VCaP (cell line): ENCODE results near the gene HRH4.

Experiments
- H3K27ac ChIP-seq: fragments of 450-650 bp; 2 replicates; pipeline ENCODE4 v1.5.1; 2017
- TF ChIP-seq, protein P1 (sequence below): fragments of 450-650 bp; conservative IDR thresholded peaks from 2 replicates; pipeline ENCODE4 v1.5.1; 2017; ENCODE audit warnings: mild to moderate bottlenecking, moderate library complexity

The HRH4 gene, protein sequence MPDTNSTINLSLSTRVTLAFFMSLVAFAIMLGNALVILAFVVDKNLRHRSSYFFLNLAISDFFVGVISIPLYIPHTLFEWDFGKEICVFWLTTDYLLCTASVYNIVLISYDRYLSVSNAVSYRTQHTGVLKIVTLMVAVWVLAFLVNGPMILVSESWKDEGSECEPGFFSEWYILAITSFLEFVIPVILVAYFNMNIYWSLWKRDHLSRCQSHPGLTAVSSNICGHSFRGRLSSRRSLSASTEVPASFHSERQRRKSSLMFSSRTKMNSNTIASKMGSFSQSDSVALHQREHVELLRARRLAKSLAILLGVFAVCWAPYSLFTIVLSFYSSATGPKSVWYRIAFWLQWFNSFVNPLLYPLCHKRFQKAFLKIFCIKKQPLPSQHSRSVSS

DNA sequence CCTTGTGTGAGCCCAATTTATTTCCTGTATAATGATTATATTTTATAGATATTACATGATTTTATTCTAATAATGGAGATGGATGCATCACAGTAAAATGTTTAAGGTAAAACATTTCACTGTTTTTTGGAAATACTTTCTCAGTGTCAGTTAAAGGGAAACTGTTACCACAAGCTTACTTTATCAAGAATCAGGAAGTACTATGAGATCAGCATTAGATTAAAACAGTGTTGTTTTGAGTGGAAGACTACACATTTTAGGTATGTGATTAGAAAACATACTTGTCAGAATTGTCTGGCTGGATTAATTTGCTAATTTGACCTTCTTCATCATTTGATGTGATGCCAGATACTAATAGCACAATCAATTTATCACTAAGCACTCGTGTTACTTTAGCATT lies at the start of gene HRH4:
TSS of gene HRH4 (plus strand) at position 250 of the 400 bp plus-strand sequence. CDS start at position 342, 92 bp downstream.
- H3K27ac ChIP-seq: no peak within 1 kb of the TSS
- TF ChIP-seq, protein P1, sequence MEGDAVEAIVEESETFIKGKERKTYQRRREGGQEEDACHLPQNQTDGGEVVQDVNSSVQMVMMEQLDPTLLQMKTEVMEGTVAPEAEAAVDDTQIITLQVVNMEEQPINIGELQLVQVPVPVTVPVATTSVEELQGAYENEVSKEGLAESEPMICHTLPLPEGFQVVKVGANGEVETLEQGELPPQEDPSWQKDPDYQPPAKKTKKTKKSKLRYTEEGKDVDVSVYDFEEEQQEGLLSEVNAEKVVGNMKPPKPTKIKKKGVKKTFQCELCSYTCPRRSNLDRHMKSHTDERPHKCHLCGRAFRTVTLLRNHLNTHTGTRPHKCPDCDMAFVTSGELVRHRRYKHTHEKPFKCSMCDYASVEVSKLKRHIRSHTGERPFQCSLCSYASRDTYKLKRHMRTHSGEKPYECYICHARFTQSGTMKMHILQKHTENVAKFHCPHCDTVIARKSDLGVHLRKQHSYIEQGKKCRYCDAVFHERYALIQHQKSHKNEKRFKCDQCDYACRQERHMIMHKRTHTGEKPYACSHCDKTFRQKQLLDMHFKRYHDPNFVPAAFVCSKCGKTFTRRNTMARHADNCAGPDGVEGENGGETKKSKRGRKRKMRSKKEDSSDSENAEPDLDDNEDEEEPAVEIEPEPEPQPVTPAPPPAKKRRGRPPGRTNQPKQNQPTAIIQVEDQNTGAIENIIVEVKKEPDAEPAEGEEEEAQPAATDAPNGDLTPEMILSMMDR: no peak

GRCh38 chr18:24413148-24413547 lies 47.3 kb upstream of the HRH4 start:
- no peak overlapping the region for H3K27ac ChIP-seq
- TF ChIP-seq, protein P1: peak; percentile 24; the same call in 1 of the 2 replicates

DNA sequence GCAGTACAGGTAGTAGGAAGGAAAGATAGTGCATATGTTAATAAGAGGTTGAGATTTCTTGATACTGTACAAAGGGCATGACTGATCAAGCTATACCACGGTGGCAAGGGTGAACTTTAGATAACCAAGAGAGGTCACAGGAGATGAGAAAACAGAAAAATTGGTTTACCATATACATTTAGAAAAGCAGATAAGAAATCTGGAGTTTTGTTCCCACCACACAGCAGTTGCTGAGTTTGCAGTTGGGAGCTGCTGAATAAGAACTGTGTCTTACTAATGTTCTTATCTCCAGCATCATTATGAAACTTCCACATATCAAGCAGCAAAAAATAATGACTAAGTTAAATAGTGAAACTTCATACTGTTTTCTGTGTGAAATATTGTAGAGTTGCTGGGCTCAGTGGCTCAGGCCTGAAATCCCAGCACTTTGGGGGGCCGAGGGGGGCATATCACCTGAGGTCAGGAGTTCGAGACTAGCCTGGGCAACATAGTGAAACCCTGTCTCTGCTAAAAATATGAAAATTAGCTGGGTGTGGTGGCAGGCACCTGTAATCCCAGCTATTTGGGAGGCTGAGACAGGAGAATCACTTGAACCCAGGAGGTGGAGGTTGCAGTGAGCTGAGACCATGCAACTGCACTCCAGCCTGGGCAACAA lies 46.0 kb upstream of the HRH4 start:
- TF ChIP-seq, protein P1: no peak
- H3K27ac ChIP-seq: no peak overlapping the region

GRCh38 chr18:24417480-24417879 lies 43.0 kb upstream of the HRH4 start:
- TF ChIP-seq, protein P1: no peak
- no peak overlapping the region for H3K27ac ChIP-seq

- TF ChIP-seq, protein P1: no peak
- peak overlapping the region; percentile 61; the same call in 1 of the 2 replicates for H3K27ac ChIP-seq
These were observed 39.9 kb upstream of the HRH4 start for GRCh38 chr18:24420551-24420950.

- peak overlapping the region; percentile 61 for H3K27ac ChIP-seq
- TF ChIP-seq, protein P1: no peak
These were observed 38.6 kb upstream of the HRH4 start for GRCh38 chr18:24421831-24422230.

GRCh38 chr18:24426073-24426397 lies 34.4 kb upstream of the HRH4 start:
- peak overlapping the region; percentile 82 for H3K27ac ChIP-seq
- TF ChIP-seq, protein P1: no peak
